GM18951 (cell line): Measurements from ENCODE around the gene GNLY.

ENCODE experiments used
- POLR2A ChIP-seq: IDR thresholded peaks from 4 replicates; pipeline ENCODE4 v1.6.1; 2011; ENCODE audit warnings: mild to moderate bottlenecking; ENCODE audit not compliant: insufficient read length, insufficient read depth; ENCODE audit errors: extremely low read depth
- in situ Hi-C: fragments of 300-500 bp; cut with MboI; formaldehyde crosslinking; loops from one replicate; pipeline ENCODE4 v1.12.0; 2022; ENCODE audit warnings: low sequenced_read_pairs, mixed read lengths, inconsistent platforms; ENCODE audit not compliant: unreplicated experiment

Gene GNLY

GRCh38 chr2:85744741-85745601, 50.8 kb downstream of the GNLY start:
- no peak for TF ChIP-seq POLR2A
- in situ Hi-C loops = no loop called here

DNA sequence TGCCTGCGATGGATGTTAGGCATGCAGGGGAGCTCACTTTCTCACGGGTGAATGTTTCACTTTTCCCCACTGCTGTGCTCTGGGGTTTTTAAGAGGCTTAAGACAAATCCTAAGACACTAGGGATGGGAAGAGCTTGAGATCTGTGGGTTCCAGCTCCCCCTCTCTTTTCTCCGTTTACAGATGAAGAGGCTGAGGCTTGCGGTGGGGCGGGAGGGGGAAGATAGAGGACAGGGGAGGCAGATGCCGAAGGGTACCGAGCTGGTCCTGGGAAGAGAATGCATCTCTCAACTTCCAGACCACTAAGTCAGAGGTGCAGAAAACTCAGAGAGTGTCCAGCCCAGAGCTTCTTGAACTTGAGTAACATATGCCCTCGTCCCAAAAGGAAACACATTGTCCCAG, 51.5 kb downstream of the GNLY start:
- in situ Hi-C loops = no loop called here
- no peak for TF ChIP-seq POLR2A

GRCh38 chr2:85746321-85747004, 52.3 kb downstream of the GNLY start:
- in situ Hi-C loops = no loop called here
- TF ChIP-seq POLR2A = no peak

- in situ Hi-C loops = no loop called here
- no peak for TF ChIP-seq POLR2A
Measured at GRCh38 chr2:85747441-85747840, 53.3 kb downstream of the GNLY start.

DNA sequence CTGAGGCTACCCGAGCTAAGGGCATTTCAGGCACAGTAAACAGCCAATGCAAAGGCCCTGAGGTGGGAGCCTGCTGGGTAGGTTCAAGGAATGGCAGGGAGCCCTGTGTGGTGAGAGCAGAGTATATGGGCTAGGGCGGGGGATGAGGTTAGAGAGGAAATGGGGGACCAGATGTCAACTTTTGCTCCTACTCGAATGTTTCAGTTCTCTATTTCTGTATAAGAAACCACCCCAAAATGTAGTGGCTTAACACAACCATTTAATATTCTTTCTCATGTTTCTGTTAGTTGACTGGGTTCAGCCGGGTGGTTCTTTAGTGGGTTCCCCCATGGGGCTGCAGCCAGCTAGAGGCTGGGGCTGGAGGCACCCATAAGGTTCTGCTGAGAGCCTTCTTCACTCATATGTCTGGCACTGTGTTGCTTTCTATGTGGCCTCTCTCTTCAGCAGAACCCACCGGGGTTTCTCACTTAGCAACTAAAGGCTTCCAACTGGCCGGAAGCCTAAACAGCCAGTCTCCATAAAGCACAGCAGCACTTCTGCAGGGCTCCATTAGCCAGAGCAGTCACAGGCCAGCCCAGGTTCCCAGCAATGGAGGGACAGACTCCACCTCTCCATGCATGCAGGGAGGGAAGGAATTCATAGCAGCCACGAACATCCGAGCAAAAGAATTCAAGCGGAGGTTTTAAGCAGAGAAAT, 54.0 kb downstream of the GNLY start:
- in situ Hi-C loops = no loop called here

More for the DNA sequence above, 54.0 kb downstream of the GNLY start:
- no peak for TF ChIP-seq POLR2A
